ENCODE results near the gene TCERG1L. TPM values are rescaled to one million over a fixed set of nuclear protein-coding genes. Genes with fewer than 3 reads are reported as not detected.
"Not testable (repeated sequence)": the region's sequence is repeated elsewhere in the genome, so short reads cannot be mapped to it uniquely, and the experiment has no call there.

TCERG1L gene
- total RNA-seq, 2 experiments from 2014 or later = not detected

DNA sequence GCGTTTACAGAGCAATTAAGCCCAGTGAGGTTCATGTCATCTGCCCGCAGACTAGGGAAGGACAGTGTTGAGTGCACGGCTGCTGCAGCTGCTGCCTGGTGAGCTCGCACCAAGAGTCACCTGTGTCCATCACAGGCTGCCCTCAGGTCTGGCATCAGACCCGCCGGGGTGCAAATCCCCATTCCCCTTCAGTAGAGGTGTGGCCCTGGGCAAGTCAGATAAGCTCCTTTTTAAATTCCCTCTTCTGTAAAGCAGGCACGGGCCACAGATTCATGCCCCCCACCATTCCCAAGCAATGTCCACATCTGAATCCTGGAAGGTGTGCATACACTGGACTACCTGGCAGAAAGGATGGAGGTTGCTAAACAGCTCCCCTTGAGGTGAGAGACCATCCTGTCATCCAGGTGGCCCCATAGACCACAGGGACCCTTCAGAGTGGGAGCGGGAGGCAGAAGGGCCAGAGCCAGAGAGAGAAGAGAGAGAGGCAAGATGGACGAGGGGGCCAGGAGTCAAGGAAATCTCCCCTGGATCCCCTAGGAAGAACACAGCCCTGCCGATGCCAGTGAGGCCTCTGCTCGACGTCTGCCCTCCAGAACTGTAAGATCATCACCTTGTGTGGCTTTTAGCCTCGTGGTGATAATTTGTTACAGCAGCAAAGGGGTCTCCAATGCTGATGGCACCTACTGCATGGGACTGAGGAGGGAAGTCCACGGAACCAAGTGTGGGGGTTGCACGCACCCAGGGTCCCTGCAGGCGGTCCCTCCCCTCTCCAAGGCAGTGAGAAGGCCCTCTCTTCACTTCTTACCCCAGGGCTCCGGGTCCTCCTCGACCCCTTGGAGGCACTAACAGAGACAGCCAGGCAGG lies 168.8 kb downstream of the TCERG1L start:
- Mint-ChIP-seq H3K27me3 (no peaks in the 10 kb centered on the region), H3K9me3 (no peaks in the 10 kb centered on the region), H3K4me3 (no peak overlapping the region), H3K36me3 (ENCODE audit: low read depth) (no peaks in the 10 kb centered on the region), H3K27ac (no peak overlapping the region), H3K4me1 (ENCODE audit: low read depth) (no peaks in the 10 kb centered on the region)
- intact Hi-C loops (cut with micrococcal nuclease) = no loop called here
- no peak for ATAC-seq
- POLR2A ChIA-PET = no interaction called here
- TF ChIP-seq, protein P1, sequence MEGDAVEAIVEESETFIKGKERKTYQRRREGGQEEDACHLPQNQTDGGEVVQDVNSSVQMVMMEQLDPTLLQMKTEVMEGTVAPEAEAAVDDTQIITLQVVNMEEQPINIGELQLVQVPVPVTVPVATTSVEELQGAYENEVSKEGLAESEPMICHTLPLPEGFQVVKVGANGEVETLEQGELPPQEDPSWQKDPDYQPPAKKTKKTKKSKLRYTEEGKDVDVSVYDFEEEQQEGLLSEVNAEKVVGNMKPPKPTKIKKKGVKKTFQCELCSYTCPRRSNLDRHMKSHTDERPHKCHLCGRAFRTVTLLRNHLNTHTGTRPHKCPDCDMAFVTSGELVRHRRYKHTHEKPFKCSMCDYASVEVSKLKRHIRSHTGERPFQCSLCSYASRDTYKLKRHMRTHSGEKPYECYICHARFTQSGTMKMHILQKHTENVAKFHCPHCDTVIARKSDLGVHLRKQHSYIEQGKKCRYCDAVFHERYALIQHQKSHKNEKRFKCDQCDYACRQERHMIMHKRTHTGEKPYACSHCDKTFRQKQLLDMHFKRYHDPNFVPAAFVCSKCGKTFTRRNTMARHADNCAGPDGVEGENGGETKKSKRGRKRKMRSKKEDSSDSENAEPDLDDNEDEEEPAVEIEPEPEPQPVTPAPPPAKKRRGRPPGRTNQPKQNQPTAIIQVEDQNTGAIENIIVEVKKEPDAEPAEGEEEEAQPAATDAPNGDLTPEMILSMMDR (IDR thresholded peaks at IDR 0.05) = no peak
- CTCF ChIA-PET = no interaction called here
- no peak for DNase-seq

DNA sequence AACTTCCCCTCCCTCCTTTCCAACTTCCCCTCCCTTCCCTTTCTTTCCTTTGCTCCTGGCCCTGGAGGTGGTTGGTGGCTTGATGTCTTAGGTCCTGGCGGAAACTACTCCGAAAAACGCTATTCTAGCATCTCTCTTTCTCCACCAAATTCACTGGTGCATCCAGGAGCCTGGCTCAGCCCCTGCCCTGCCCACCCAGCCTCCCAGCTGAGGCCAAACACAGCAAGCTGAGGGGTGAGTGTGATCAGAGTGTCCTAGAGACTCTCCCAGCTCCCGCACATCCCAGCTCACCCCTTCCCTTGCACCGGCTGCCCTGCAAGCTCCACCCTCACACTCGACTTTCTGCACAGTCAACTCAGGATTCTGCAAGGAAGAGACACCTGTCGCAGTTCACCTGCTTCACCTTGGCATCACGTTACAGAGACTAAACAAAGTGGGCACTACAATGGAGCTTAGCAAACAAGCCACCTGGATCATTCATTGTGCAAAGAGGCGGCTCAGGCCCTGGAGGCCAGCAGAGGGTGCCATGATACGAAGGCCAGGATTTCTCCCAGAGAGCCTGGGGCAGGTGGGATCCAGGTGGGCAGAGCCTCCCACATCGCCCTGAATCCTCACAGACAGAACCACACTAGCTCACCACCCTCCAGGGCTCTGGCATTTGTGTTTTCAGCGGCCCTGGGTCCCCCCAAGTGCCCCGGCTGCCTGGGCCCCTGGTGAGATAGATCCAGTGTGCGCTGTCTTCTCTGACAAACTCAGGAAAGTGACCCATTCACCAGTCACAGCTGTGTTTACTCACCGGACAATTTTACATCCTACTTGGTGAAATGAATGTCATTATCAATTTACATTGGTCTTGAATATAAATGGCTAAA lies 169.6 kb downstream of the TCERG1L start:
- ChIA-PET CTCF (no interaction called here), POLR2A (no interaction called here)
- Mint-ChIP-seq H3K27me3 (no peaks in the 10 kb centered on the region), H3K4me1 (ENCODE audit: low read depth) (no peaks in the 10 kb centered on the region), H3K4me3 (no peak overlapping the region), H3K36me3 (ENCODE audit: low read depth) (no peaks in the 10 kb centered on the region), H3K9me3 (no peaks in the 10 kb centered on the region), H3K27ac (no peak overlapping the region)
- intact Hi-C loops (cut with micrococcal nuclease) = no loop called here
- TF ChIP-seq, protein P1 (IDR thresholded peaks at IDR 0.05) = no peak
- DNase-seq (no peak), ATAC-seq (no peak)

DNA sequence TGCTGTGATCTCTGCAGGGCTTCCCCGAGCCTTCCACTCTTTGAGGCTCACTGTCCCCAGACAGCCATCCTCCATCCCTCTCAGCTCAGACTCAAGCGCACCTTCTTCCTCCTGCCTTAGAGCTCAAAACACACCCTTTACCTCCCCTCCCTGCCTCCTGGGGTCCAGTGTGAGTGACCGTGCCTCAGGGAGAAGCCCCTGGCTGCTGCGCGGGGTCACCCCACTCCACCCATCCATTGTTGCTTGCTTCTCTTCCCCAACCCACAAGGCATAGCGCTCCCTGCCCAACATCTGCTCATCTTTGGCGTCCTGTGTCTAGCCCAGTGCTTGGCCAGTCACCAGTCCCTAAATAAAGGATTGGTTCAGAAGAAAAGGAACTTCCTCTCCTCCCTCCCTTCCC lies 170.3 kb downstream of the TCERG1L start:
- Mint-ChIP-seq H3K27ac (no peak overlapping the region), H3K9me3 (no peaks in the 10 kb centered on the region), H3K36me3 (ENCODE audit: low read depth) (no peaks in the 10 kb centered on the region), H3K4me3 (no peak overlapping the region), H3K4me1 (ENCODE audit: low read depth) (no peaks in the 10 kb centered on the region), H3K27me3 (no peaks in the 10 kb centered on the region)
- no peak for DNase-seq
- CTCF ChIA-PET = no interaction called here
- POLR2A ChIA-PET = no interaction called here
- TF ChIP-seq, protein P1 (IDR thresholded peaks at IDR 0.05) = no peak
- ATAC-seq = no peak
- intact Hi-C loops (cut with micrococcal nuclease) = no loop called here

DNA sequence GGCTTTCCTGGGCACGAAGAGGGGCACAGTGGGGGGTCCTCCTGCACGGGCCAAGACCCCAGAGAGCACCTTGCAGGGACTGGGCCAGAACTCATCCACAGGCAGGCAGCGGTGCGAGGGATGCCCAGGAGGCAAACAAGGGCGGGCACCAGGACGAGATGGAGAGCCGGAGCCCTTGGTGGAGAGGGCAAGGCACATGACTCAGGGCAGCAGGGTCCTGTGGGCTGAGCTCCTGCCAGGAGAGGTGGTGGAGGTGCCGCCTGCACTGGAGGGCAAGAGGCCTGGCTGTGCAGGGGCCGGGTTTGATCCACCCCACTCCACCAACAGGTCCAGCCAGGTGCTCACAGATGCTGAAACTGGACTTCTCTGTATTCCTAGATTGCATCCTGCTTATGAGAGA lies 170.9 kb downstream of the TCERG1L start:
- intact Hi-C loops (cut with micrococcal nuclease) = no loop called here
- Mint-ChIP-seq H3K4me3 (no peak overlapping the region), H3K9me3 (no peaks in the 10 kb centered on the region), H3K27me3 (no peaks in the 10 kb centered on the region), H3K27ac (no peak overlapping the region), H3K4me1 (ENCODE audit: low read depth) (no peaks in the 10 kb centered on the region), H3K36me3 (ENCODE audit: low read depth) (no peaks in the 10 kb centered on the region)
- CTCF ChIA-PET = no interaction called here
- ATAC-seq (no peak), DNase-seq (no peak)
- TF ChIP-seq, protein P1 (IDR thresholded peaks at IDR 0.05) = no peak
- POLR2A ChIA-PET = no interaction called here

DNA sequence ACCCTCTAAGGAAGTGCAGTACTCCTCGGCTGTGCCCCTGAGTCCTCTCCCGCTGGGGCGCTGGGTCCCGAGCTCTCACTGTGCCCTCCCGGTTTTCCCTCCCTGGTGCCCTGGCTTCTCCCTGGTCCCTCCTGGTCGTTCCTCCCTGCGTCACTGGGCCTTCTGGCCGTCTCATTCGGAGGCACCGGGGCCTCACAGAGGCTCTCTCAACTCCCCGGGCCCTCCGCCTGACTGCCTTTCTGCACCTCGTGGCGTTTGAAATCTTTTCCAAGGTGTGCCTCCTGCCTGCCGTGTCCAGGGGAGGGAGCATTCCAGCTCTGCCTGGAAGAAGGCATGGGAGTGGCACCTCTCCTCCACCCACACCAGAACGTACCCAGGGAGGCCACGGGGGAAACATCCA lies 174.3 kb downstream of the TCERG1L start:
- DNase-seq (no peak), ATAC-seq (no peak)
- TF ChIP-seq, protein P1 (IDR thresholded peaks at IDR 0.05) = no peak
- intact Hi-C loops (cut with micrococcal nuclease) = no loop called here
- CTCF ChIA-PET = no interaction called here
- H3K36me3 Mint-ChIP-seq (ENCODE audit: low read depth) = no peaks in the 10 kb centered on the region
- H3K4me3 Mint-ChIP-seq = no peak overlapping the region
- no peaks in the 10 kb centered on the region for H3K4me1 Mint-ChIP-seq (ENCODE audit: low read depth)
- H3K27ac Mint-ChIP-seq = no peak overlapping the region
- no peaks in the 10 kb centered on the region for H3K27me3 Mint-ChIP-seq
- H3K9me3 Mint-ChIP-seq = no peaks in the 10 kb centered on the region
- POLR2A ChIA-PET = no interaction called here

DNA sequence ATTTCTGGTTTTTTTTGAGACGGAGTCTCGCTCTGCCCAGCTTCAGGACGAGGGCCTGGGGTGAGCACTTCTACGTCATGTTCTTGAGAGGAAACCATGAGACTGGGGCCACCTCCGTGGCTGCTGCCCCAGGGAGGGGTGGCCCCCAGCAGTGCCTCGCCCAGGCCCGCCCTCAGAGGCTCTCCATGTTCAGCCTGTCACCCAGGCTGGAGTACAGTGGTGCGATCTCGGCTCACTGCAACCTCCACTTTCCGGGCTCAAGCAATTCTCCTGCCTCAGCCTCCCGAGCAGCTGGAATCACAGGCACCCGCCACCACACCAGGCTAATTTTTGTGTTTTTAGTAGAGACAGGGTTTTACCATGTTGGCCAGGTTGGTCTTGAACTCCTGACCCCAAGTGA lies 175.2 kb downstream of the TCERG1L start:
- H3K27me3 Mint-ChIP-seq; H3K4me1 Mint-ChIP-seq (ENCODE audit: low read depth); CTCF ChIA-PET; DNase-seq; H3K36me3 Mint-ChIP-seq (ENCODE audit: low read depth); POLR2A ChIA-PET; H3K27ac Mint-ChIP-seq; intact Hi-C loops (cut with micrococcal nuclease); H3K9me3 Mint-ChIP-seq; H3K4me3 Mint-ChIP-seq; ATAC-seq: not testable (repeated sequence)
